Mucosa of descending colon (tissue), 3 donors: ENCODE measurements around the gene GRM7. TPM values are rescaled to one million over a fixed set of nuclear protein-coding genes. Genes with fewer than 3 reads are reported as not detected.

Experiments
- ATAC-seq: fragments of 200-7000 bp; cut with Tn5 transposase; one replicate; pipeline ENCODE4 v1.9.1; 2020; ENCODE audit warnings: mild to moderate bottlenecking, moderate library complexity
- DNase-seq, 3 donors: peaks; one replicate each; pipeline ENCODE4 v3.0.0-alpha.2; 2020
- H3K36me3 ChIP-seq: fragments of 200-600 bp; one replicate; pipeline ENCODE4 v1.8.0; 2021; ENCODE audit warnings: low read depth, mild to moderate bottlenecking
- H3K4me1 ChIP-seq: fragments of 200-600 bp; one replicate; pipeline ENCODE4 v1.8.0; 2021; ENCODE audit warnings: low read depth, mild to moderate bottlenecking
- H3K4me3 ChIP-seq: fragments of 200-600 bp; one replicate; pipeline ENCODE4 v1.8.0; 2021; ENCODE audit warnings: mild to moderate bottlenecking
- H3K9me3 ChIP-seq: fragments of 200-600 bp; one replicate; pipeline ENCODE4 v1.8.0; 2021; ENCODE audit warnings: mild to moderate bottlenecking
- intact Hi-C, 2 donors: fragments of 100-400 bp; cut with DNase I in 1 of 2; cut with micrococcal nuclease in 1 of 2; formaldehyde crosslinking; loops; one replicate each; pipeline versions ENCODE4 v1.11.0 to v1.11.1; 2022; cut with DNase I, micrococcal nuclease
- total RNA-seq, 3 donors: library from RNA; stranded (reverse); fragmentation: NEBNext Ultra II Directional in 2 of 3; extraction: Animal tissue kit (Norgen Biotek cat#: 25700) in 2 of 3; gene quantifications; one replicate each; pipeline versions ENCODE4 v1.2.1 to v1.2.4, GENCODE V29; 2021 to 2023
- TF ChIP-seq, protein P1 (sequence below): fragments of 200-600 bp; IDR thresholded peaks from one replicate; pipeline ENCODE4 v1.8.0; 2022; ENCODE audit warnings: antibody characterized with exemption, mild to moderate bottlenecking
- donor health status: DM: no; HTN: no; CAD: no; lungs with moderate emphysema.
- donor health status: DM: no; HTN: no; CAD: no.
- donor health status: DM: no; HTN: yes; CAD: no.

GRM7 gene
- total RNA-seq, 3 donors from 2014 or later: 0.09 to 0.39 (median 0.14) TPM

DNA sequence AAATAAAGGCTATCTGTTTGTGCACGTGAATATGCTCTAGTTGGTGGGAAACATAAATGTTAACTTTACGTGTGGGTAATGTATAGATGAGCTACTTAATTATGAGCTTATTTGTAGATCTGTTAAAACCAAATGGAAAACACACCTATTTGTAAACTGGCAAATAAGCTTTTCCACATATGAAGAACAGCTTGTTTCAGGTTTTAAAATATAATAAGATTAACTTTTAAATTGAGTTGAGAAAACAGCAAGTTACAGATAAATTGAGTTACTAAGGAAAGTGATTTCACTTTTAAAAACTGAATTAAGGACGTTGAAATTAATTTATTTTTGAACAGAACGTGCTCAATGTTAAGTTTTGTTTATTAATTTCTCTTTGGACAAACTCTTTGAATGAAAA is 140.5 kb downstream of the GRM7 start:
- no peaks in the 10 kb centered on the region for H3K36me3 ChIP-seq
- no peaks in the 10 kb centered on the region for H3K4me1 ChIP-seq
- H3K9me3 ChIP-seq: no peaks in the 10 kb centered on the region
- intact Hi-C loops: no loop called here
- TF ChIP-seq, protein P1, sequence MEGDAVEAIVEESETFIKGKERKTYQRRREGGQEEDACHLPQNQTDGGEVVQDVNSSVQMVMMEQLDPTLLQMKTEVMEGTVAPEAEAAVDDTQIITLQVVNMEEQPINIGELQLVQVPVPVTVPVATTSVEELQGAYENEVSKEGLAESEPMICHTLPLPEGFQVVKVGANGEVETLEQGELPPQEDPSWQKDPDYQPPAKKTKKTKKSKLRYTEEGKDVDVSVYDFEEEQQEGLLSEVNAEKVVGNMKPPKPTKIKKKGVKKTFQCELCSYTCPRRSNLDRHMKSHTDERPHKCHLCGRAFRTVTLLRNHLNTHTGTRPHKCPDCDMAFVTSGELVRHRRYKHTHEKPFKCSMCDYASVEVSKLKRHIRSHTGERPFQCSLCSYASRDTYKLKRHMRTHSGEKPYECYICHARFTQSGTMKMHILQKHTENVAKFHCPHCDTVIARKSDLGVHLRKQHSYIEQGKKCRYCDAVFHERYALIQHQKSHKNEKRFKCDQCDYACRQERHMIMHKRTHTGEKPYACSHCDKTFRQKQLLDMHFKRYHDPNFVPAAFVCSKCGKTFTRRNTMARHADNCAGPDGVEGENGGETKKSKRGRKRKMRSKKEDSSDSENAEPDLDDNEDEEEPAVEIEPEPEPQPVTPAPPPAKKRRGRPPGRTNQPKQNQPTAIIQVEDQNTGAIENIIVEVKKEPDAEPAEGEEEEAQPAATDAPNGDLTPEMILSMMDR: no peak
- no peak for ATAC-seq
- H3K4me3 ChIP-seq: no peak overlapping the region
- no peak for DNase-seq

DNA sequence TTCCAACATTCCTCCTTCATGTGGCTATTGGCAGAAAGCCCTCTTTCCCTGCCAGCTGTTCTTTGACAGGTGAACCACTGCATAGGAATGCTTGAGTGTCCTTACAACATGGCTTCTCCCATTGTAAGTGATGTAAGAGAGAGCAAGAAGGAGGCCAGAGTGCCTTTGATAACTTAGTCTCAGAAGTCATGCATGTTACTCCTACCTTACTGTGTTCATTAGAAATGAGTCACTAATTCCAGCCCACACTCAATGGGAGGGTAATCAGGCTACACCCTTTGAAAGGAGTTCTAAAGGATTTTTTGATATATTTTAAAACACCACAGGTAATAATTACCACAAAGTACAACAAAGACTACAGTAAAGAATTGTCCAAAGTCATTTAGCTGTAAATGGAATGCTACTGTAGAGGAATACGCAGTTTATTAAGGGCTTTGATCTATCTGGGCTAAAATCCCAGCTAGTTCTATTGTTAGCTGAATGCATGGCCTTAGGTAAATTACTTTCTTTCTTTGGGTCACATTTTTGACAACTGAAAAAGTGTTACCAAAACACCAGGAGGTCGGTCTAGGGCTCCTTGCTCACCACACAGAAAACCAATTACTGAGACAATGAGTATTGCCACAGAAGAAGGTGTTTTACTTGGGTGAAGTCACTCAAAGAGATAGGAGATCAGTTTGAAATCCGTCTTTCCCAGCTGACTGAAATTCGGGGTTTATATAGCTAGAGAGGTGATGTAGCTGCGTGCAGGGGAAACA is 154.9 kb downstream of the GRM7 start:
- intact Hi-C loops: no loop called here
- Histone ChIP-seq H3K9me3 (peaks cover 5% of the 10 kb centered on the region), H3K4me1 (no peaks in the 10 kb centered on the region), H3K4me3 (no peak overlapping the region), H3K36me3 (no peaks in the 10 kb centered on the region)
- no peak for DNase-seq
- ATAC-seq: no peak
- TF ChIP-seq, protein P1: no peak

DNA sequence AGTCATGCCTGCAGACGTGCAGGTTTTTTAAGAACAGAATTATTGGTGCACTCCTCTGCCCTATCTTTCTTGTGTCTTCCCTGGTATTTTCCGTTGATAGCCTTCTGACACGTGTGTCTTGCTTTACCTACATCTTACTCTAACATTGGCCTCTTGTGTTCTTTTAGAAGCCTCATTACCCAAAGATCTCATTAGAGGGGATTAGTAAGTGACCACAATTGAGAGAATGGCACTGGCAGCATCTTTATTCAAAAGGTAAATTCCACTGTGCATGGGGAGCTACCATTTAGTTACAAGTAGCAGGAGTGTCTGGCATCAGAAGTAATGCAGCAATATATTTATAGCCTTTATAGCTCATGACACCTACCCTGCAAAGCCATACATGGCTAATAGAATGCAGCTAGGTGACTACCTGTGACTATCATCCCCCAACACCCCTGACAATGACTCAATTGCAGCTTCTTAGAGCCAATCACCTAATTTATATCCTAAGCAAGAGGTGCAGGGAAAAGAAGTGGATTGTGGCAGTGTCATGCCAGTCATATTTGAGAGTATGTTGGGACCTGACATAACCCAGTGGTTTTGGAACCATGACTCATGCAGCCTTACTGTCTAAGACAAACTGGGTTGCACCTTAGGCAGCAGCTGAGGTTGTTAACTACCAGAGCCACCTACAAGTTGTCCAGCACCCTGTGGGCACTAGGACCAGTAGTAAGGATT is 164.8 kb downstream of the GRM7 start:
- Histone ChIP-seq H3K9me3 (no peaks in the 10 kb centered on the region), H3K36me3 (no peaks in the 10 kb centered on the region), H3K4me3 (no peak overlapping the region), H3K4me1 (no peaks in the 10 kb centered on the region)
- DNase-seq (no peak), ATAC-seq (no peak)
- intact Hi-C loops: no loop called here
- TF ChIP-seq, protein P1: no peak

DNA sequence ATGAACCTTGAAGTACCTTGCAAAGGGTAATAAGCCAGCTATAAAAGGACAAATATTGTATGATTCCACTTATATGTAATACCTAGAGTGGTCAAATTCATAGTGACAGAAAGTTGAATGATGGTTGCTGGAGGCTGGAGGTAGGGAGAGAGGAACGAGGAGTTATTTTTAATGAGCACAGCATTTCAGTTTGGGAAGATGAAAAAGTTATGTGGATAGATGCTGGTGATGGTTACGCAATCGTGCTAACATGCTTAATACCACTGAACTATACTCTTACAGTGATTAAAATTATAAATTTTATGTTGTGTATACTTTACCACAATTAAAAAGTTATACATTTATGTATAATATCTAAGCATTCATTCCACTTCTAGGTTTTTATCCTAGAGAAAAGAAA is 168.6 kb downstream of the GRM7 start:
- H3K4me1 ChIP-seq: no peaks in the 10 kb centered on the region
- ATAC-seq (no peak), DNase-seq (no peak)
- H3K9me3 ChIP-seq: no peaks in the 10 kb centered on the region
- H3K4me3 ChIP-seq: no peak overlapping the region
- intact Hi-C loops: no loop called here
- TF ChIP-seq, protein P1: no peak
- H3K36me3 ChIP-seq: no peaks in the 10 kb centered on the region

DNA sequence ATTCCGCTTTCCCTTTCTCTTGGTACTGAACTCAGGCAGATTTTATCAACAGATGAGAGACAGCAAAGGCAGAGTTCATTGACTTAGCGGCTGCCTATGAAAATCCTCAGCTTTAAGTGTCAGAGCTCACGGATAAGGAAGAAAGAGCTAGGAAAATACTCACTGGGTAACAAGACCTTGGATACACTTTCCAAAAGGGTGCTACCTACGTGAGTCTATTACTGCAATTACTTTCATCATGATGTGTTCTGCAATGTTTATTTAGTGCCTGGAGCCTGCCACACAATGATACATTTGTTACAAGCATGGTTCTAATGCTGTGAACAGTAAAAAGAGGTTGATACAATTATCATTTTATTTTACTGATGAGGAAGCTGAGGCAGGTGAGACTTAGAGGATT is 177.5 kb downstream of the GRM7 start:
- no peaks in the 10 kb centered on the region for H3K4me1 ChIP-seq
- H3K36me3 ChIP-seq: no peaks in the 10 kb centered on the region
- no peak overlapping the region for H3K4me3 ChIP-seq
- no peaks in the 10 kb centered on the region for H3K9me3 ChIP-seq
- intact Hi-C loops: no loop called here
- no peak for DNase-seq
- TF ChIP-seq, protein P1: no peak
- no peak for ATAC-seq
